NCI-H2171 (cell line): Measurements from ENCODE around the gene MSH5.

Source experiments
- DNase-seq: peaks from one replicate; lab custom pipeline; 2025; lab: John Stamatoyannopoulos, UW

MSH5 gene

GRCh38 chr6:31713465-31713864, 26.3 kb upstream of the MSH5 start:
- DNase-seq: no peak

DNA sequence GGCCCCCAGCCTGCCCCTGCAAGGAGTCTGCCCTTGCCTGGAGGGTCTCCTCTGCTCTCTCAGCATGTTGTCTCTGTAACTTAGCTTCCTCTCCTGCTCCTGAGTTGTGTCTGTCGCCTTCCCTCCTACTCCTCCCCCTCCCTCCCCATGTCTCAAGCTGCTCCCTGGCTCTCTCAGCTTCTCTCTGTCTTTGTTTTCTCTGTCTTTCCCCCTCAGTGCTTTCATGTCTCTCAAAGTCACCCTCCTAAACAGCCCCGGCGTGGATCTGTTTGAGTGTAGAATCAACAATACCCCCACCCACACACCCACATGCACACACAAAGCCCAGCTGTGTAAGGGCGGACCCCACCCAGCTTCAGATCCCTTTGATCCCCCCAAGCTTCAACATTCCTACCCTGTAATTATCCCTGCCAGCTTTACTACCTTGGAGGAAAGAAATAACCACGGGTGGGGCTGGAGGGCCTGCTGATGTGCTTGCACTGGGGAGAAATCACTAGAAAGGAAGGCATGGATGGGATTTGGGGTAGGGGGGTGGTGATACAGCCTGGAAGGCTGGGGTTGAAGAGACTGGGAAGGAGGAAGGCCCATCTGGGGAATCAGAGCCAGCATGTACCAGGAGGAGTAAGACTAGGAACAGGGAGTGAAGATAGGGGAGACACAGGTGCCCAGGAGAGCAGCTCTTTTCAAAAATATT, 25.7 kb upstream of the MSH5 start:
- no peak for DNase-seq

DNA sequence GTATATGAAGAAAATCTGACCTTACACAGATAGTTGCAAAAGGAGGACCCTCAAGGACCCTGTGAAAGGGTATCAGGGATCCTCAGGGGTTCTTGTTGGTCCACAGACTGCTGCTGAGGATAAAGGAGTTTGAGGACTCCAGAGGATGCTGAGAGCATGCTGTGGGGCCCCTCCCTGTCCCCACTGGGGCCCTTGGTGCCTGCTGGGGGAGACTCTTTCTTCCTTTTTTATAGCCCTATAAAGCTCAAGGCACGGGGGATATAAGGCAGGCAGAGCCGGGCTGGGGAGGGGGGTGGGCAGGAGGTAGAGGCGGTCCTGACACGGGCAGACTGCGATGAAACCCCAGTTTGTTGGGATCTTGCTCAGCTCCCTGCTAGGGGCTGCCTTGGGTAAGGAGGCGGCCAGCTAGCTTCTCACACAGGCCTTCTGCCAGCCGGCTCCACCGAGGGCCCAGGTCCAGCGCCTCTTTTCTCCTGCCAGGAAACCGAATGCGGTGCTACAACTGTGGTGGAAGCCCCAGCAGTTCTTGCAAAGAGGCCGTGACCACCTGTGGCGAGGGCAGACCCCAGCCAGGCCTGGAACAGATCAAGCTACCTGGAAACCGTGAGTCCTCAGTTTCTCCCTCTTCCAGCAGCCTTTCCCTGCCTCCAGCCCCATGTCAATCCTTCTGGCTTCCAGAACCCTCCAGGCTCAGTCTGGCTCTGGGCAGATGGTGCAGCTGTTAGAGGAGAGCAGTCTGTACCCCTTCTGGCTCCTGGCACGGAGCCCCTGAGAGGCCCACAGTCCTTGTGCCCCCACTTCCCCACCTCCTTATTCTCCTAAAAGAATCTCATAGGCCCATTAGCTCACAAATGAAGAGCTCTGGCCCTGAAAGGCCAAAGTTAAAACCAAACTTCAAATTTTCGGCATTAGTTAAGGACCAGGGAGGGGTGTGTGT, 24.5 kb upstream of the MSH5 start, which contains the start of gene LY6G6D:
LY6G6D (plus strand) TSS at position 327 of the 937 bp plus-strand sequence; CDS start at position 335, 8 bp downstream.
- peak; percentile 36 for DNase-seq

DNA sequence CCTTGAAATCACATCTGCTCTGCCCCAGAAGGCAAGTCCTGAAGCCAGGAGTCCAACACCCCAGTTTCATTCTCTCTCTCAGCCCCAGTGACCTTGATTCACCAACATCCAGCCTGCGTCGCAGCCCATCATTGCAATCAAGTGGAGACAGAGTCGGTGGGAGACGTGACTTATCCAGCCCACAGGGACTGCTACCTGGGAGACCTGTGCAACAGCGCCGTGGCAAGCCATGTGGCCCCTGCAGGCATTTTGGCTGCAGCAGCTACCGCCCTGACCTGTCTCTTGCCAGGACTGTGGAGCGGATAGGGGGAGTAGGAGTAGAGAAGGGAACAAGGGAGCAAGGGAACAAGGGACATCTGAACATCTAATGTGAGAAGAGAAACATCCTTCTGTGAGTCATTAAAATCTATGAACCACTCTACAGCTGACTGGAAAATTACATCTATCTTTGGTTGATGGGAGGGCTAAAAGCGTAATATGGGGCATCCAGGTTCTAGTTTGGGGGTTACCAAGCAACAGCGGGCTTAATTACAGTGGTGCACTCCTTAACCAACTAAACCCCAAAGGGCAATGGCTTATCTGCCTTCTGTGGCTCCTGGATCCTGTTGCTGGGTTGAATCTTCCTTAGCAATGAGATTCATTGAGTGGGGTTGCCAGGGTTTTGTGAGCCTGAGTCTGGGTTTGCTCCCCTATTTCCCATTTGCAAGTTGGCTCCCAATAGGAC, 22.1 kb upstream of the MSH5 start:
- DNase-seq: no peak

DNA sequence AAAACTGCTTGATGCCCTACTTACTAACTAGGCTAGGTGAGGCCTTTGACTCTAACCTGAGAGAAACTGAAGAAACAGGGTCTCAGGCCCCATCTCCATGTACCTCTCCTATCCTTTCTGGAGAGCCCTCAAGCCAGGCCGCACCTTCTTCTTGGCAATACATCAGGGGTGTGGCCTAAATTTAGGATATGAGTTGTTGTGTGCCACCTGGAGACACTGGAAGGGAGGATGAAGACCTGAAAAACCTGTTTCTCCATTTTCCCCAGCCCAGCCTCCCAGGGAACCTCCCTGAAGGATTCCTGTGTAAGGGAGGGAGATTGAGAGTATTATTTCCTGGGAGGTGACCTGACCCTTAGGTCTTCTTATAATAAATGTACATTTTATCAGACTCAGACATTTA, 21.5 kb upstream of the MSH5 start:
- no peak for DNase-seq

- no peak for DNase-seq
Measured at GRCh38 chr6:31719001-31719400, 20.8 kb upstream of the MSH5 start.

GRCh38 chr6:31720196-31720770, 19.5 kb upstream of the MSH5 start:
- DNase-seq: no peak

DNA sequence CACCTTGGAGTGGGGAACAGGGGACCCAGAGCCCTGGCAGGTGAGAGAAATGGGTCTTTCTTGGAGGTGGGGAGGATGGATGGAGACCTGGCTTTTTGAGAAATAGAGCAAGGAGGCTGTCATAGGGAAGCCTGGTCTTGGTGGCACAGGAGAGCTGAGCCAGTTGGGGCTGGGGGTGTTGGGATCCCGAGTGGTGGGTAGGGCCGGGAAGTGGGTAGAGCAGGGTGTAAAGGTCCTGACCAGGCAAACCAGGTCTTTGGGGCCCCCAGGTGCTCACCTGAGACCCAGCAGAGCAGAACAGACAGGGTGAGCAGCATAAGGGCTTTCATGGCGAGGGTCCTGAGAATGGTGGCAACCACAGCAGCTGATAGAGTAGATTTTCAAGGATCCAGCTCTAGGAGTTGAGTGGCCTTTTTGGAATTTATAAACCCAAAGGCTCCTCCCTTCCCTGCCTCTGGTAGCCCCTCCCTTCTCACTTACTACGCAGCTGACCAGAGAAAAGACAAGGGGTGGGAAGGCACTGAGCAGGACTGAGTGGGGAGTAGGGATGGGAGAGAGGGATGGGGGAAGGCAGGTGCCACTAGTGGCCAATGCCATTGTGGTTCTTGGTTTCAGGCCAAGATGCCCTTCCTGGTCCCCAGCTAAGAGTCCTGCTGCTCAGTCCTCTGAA, 18.3 kb upstream of the MSH5 start, which contains the start of gene LY6G6C:
LY6G6C (minus strand) TSS at position 396 of the 670 bp plus-strand sequence; CDS start at position 329, 67 bp downstream.
- no peak for DNase-seq

DNA sequence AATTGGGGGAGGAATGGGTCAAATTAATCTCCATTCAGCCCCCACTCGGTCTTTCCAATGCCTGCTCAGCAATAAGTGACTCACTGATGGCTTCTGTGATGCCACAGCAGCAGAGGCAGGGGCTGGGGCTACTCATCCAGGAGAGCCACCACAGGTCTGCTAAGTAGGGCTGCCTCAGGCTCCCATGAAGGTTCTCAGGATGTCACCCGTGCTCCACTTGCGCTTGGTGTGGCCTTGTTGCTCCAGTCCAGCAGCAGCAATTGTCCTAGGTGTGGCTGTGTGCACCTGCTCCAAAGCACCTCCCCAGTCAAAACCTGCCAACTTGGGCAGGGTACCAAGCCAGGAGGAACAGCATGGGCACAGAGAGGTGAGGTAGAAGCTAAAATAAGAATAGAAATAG, 17.6 kb upstream of the MSH5 start:
- no peak for DNase-seq

DNA sequence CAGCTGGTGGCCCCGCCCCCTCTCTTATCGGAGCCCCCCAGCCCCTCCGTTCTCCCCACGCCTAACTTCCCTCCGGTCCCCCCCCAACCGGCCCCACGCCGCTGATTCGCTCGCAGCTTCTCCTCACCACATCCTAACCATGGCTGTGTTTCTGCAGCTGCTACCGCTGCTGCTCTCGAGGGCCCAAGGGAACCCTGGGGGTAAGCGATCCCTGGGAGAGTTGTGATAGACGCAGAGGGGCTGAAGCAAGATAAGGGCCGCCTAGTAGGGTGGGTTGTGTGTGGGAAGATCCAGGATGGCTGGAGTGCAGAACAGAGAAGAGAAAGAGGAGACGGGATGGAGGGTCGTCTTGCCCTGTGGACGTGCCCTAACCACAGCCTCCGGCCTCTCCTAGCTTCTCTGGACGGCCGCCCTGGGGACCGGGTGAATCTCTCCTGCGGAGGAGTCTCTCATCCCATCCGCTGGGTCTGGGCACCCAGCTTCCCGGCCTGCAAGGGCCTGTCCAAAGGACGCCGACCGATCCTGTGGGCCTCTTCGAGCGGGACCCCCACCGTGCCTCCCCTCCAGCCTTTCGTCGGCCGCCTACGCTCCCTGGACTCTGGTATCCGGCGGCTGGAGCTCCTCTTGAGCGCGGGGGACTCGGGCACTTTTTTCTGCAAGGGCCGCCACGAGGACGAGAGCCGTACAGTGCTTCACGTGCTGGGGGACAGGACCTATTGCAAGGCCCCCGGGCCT, 16.4 kb upstream of the MSH5 start, which contains the start of gene MPIG6B:
MPIG6B (plus strand) TSS at position 129 of the 735 bp plus-strand sequence; CDS start at position 140, 11 bp downstream.
- peak; percentile 9 for DNase-seq

DNA sequence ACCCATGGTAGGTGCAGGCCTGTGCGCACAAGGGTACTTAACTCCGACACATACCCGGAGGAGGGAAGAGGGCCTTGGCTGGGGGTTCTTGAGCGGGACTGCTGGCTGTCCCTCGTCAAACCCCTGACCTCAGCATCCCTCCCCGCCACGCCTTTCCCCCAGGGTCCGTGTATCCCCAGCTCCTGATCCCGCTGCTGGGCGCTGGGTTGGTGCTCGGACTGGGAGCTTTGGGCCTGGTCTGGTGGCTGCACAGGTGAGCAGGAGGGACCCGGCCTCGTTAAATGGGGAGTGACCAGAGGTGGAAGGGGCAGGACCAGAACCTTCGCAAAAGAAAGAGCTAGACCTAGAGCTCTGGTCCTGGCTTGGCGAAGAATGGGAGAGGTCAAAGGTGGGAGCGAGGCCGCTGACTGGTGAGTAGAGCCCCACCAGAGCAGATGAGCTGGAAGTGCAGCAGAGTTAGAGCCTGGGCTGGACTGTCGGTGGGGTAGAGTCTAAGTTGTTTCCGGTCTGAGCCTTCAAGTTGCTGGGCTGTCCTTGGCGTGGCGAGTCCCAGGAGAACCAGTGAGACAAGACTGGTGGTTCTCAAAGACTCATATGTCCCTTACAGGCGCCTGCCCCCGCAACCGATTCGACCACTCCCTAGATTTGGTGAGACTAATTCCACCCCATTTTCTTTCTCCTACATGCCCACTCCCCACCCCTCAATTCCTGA, 15.7 kb upstream of the MSH5 start:
- DNase-seq: no peak

DNA sequence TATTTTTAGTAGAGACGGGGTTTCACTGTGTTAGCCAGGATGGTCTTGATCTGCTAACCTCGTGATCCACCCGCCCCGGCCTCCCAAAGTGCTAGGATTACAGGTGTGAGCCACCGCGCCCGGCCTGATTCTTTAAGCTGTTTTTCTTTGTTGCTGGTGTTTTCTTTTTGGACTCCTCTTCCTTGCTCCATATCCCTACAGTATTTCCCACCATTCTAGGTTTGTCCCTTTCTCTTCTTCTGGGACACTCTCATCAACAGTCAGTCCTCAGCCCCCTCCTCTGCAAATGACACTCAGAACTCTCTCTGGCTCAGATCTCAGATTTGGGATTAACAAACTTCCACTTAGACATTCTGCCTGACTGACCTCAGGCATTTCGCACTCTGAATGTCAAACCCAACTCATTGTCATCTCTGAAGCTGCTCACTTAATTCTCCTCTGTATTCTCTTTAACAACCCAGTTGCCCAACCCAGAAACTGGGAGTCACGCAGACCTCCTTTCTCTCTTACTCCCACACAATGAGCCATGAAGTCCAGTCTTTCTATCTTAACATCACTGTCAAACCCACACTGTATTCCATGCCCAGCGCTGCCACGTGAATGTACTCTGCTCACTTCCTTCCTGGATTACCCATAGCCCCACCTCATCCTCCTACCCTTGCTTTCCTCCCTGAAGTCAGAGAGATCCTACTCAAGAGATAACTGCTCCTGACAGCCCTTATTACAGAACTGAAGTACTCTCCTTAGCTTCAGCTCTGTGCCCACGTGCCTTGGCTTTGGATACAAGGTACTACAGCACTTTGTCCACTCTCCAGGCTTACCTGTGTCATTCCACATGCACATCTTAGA, 14.1 kb upstream of the MSH5 start:
- DNase-seq: no peak

GRCh38 chr6:31727034-31727716, 12.6 kb upstream of the MSH5 start:
- DNase-seq: no peak

GRCh38 chr6:31727717-31728671, 11.8 kb upstream of the MSH5 start:
- DNase-seq: no peak

DNA sequence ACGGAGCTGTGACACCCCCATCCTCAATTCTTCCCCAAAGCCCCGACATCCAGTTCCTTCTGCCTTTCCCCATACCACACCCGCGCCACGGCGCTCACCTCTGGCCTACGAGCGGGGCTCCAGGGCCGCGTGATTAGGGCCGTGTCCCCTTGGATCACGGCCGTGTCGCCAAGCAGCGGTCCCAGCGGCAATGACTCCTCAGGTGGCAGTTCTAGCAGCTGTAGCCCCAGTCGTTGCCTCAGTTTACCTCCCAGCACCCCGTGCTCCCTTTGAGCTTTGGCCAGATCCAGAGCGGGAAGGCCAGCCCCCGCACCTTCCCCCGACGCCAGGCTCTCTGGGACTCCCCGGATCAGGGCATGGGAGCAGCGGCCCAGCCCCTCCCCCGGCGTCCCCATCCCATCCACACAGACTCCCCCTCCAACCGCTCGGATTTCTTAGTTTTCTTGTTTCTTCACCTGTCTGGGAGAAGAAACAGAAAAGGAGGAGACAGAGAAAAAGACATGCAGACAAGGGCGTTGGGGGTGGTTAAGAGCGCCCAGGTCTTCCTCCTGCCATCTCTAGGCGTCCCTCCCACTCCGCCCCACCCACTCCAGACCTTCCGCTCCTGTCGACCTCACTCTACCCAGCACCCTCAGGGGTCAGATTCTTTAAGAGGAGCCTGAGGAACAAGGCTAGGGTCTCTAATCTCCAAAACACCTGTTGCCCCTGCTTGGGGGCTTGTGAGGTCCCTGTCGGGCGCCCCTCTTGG, 10.9 kb upstream of the MSH5 start, which contains the start of gene DDAH2:
DDAH2 (minus strand) TSS at position 533 of the 748 bp plus-strand sequence; CDS start at position 395, 138 bp downstream.
- DNase-seq: no peak

GRCh38 chr6:31729515-31729978, 10.3 kb upstream of the MSH5 start:
- peak; percentile 77 for DNase-seq
